K562 (cell line): ENCODE results near the gene CTDSPL. TPM values are rescaled to one million over a fixed set of nuclear protein-coding genes. Genes with fewer than 3 reads are reported as not detected.

Experiments
- ASH1L ChIP-seq: fragments of 450-650 bp; IDR thresholded peaks from 2 replicates; pipeline ENCODE4 v1.6.1; 2018; ENCODE audit warnings: borderline replicate concordance, mild to moderate bottlenecking, low read depth; ENCODE audit not compliant: partially characterized antibody
- CEBPG ChIP-seq, 3 experiments: fragments of 200-800 bp in 1 of 3; sonication (Bioruptor generic) in 1 of 3; sonication (generic) in 1 of 3; formaldehyde crosslinking in 1 of 3; IDR thresholded peaks in 2 of 3; conservative IDR thresholded peaks in 1 of 3; 2 replicates each; pipeline versions ENCODE4 v1.6.1 to v1.8.0; 2016 to 2022; ENCODE audit warnings: missing compliant biosample characterization in 2 of 3, missing genetic modification characterization in 2 of 3, mild to moderate bottlenecking in 1 of 3, missing genetic modification reagents in 1 of 3
- ELK1 ChIP-seq: sonication (generic); formaldehyde crosslinking; IDR thresholded peaks from 2 replicates; pipeline ENCODE4 v1.8.1; 2022; ENCODE audit warnings: missing genetic modification reagents
- MBD1 ChIP-seq: fragments of 250-450 bp; sonication (Bioruptor Pico); IDR thresholded peaks from 2 replicates; pipeline ENCODE4 v1.8.0; 2022; ENCODE audit warnings: inconsistent platforms
- RFX7 ChIP-seq: fragments of 250-450 bp; sonication (Bioruptor Pico); IDR thresholded peaks from 2 replicates; pipeline ENCODE4 v1.5.1; 2021; ENCODE audit warnings: mild to moderate bottlenecking
- TRIM25 ChIP-seq: fragments of 450-650 bp; IDR thresholded peaks from 2 replicates; pipeline ENCODE4 v1.7.0; 2016; ENCODE audit warnings: borderline replicate concordance
- ZEB2 ChIP-seq: fragments of 450-650 bp; IDR thresholded peaks from 2 replicates; pipeline ENCODE4 v1.6.1; 2016
- ZNF217 ChIP-seq: sonication (generic); formaldehyde crosslinking; IDR thresholded peaks from 2 replicates; pipeline ENCODE4 v1.8.0; 2022; ENCODE audit warnings: mild to moderate bottlenecking, missing genetic modification reagents
- ZNF592 ChIP-seq: fragments of 450-650 bp; IDR thresholded peaks from 2 replicates; pipeline ENCODE4 v1.6.1; 2017; ENCODE audit warnings: antibody characterized with exemption, mild to moderate bottlenecking
- ZNF76 ChIP-seq: fragments of 250-450 bp; sonication (Bioruptor Pico); IDR thresholded peaks from 2 replicates; pipeline ENCODE4 v1.4.0; 2020; ENCODE audit warnings: mild to moderate bottlenecking, moderate library complexity, borderline replicate concordance
- ZNF77 ChIP-seq: fragments of 250-450 bp; sonication (Bioruptor Pico); IDR thresholded peaks from 2 replicates; pipeline ENCODE4 v1.5.0; 2020
- polyA plus RNA-seq, 8 experiments: library from polyadenylated mRNA; depleted of rRNA in 4 of 8; stranded (reverse) in 5 of 8; unstranded in 3 of 8; fragments of >200 nt; fragmentation: Nextera tagmentation in 2 of 8; fragmentation: Illumina TruSeq in 1 of 8; extraction: Ambion mirVana in 2 of 8; extraction: Trizol in 1 of 8; gene quantifications; 2 replicates each; pipeline versions ENCODE4 v1.2.1 to v1.2.3, GENCODE V29; 2011 to 2014; ENCODE audit warnings: inconsistent platforms in 1 of 8, missing spikeins in 1 of 8
- total RNA-seq, 7 experiments: library from RNA; depleted of rRNA in 6 of 7; stranded (reverse); fragments of >200 nt in 6 of 7; fragmentation: Illumina TruSeq in 2 of 7; extraction: Trizol in 2 of 7; gene quantifications; 2 replicates each; pipeline versions ENCODE4 v1.2.1 to v1.2.3, GENCODE V29; 2011 to 2021; ENCODE audit warnings: low replicate concordance in 1 of 7

The CTDSPL gene
- total and polyA plus RNA-seq, 9 of the 15 experiments (the other 6 are each of a cell fraction or from before 2014, with no cell fraction given): 5.1 to 19.3 (median 11.3) TPM

GRCh38 chr3:37824090-37824953, 37.4 kb upstream of the CTDSPL start (continued):
- no peak for TF ChIP-seq TRIM25
- no peak for TF ChIP-seq ZNF77 (CRISPR knock-in tag)
- peak; percentile 97 for TF ChIP-seq ZNF76 (CRISPR knock-in tag)
- TF ChIP-seq MBD1 (CRISPR knock-in tag): no peak
- no peak for TF ChIP-seq RFX7 (CRISPR knock-in tag)
- TF ChIP-seq ASH1L: no peak
- no peak for TF ChIP-seq CEBPG (CRISPR knock-in tag; IDR thresholded peaks at IDR 0.05)
- no peak for TF ChIP-seq CEBPG (tag; conservative IDR thresholded peaks at IDR 0.05 in 1 of 2, IDR thresholded peaks at IDR 0.05 in 1 of 2)
- no peak for TF ChIP-seq ZNF217
- no peak for TF ChIP-seq ELK1 (CRISPR knock-in tag)
- no peak for TF ChIP-seq ZEB2
- TF ChIP-seq ZNF592: peak; percentile 89
